ENCODE data around the gene UCKL1.

GRCh38 chr20:63973636-63974401, 17.6 kb upstream of the UCKL1 start:
- TF ChIP-seq, protein P1, sequence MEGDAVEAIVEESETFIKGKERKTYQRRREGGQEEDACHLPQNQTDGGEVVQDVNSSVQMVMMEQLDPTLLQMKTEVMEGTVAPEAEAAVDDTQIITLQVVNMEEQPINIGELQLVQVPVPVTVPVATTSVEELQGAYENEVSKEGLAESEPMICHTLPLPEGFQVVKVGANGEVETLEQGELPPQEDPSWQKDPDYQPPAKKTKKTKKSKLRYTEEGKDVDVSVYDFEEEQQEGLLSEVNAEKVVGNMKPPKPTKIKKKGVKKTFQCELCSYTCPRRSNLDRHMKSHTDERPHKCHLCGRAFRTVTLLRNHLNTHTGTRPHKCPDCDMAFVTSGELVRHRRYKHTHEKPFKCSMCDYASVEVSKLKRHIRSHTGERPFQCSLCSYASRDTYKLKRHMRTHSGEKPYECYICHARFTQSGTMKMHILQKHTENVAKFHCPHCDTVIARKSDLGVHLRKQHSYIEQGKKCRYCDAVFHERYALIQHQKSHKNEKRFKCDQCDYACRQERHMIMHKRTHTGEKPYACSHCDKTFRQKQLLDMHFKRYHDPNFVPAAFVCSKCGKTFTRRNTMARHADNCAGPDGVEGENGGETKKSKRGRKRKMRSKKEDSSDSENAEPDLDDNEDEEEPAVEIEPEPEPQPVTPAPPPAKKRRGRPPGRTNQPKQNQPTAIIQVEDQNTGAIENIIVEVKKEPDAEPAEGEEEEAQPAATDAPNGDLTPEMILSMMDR (IDR thresholded peaks at IDR 0.05) = peak; percentile 97 to 98 (median 98)
- no peak for TF ChIP-seq POLR2A (IDR thresholded peaks at IDR 0.05)
